ENCODE results near the gene TUBB4A. TPM values are rescaled to one million over a fixed set of nuclear protein-coding genes. Genes with fewer than 3 reads are reported as not detected.
"Not testable (repeated sequence)": the region's sequence is repeated elsewhere in the genome, so short reads cannot be mapped to it uniquely, and the experiment has no call there.

Gene TUBB4A
- total RNA-seq: 2.8 TPM
- long read RNA-seq: 0 reads

- DNase-seq (peak; percentile 63), ATAC-seq (peak; percentile 79)
- intact Hi-C loops (cut with micrococcal nuclease): no loop called here
Measured at GRCh38 chr19:6501740-6502648, at the start of gene TUBB4A. TSS of gene TUBB4A (minus strand) at chr19:6502309. CDS start at chr19:6502212, 97 bp downstream.

DNA sequence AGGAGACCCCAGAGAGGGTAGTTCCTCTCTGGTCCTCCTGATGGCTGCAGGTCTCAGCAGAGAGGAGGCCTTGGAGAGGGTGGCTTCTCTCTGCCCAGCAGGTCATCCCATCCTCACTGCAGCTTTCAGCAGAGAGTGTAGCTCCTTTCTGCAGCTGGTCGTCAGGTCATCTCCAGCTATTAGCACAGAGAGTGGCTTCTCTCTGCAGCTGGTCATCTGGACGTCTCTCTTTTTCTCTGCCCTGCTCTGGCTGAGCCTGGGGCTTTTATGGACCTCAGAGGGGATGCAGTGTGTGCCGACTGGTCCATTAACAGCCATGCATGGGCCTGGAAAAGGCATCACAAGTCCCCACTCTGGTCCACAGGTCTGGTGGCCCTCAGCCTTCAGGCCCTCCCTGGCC lies 49.0 kb upstream of the TUBB4A start:
- DNase-seq (no peak), ATAC-seq (no peak)
- intact Hi-C loops (cut with micrococcal nuclease): no loop called here

GRCh38 chr19:6550679-6551078 lies 48.6 kb upstream of the TUBB4A start:
- DNase-seq; ATAC-seq; intact Hi-C loops (cut with micrococcal nuclease): not testable (repeated sequence)

- no peak for DNase-seq
- ATAC-seq: no peak
- intact Hi-C loops (cut with micrococcal nuclease): no loop called here
Measured at GRCh38 chr19:6543866-6544347, 41.8 kb upstream of the TUBB4A start.

- intact Hi-C loops (cut with micrococcal nuclease): no loop called here
- no peak for ATAC-seq
- DNase-seq: no peak
Measured at GRCh38 chr19:6540918-6541689, 39.0 kb upstream of the TUBB4A start.

GRCh38 chr19:6539514-6539913 lies 37.4 kb upstream of the TUBB4A start:
- intact Hi-C loops (cut with micrococcal nuclease): no loop called here
- ATAC-seq (no peak), DNase-seq (no peak)

GRCh38 chr19:6535558-6536137 lies 33.5 kb upstream of the TUBB4A start:
- no peak for ATAC-seq
- DNase-seq: no peak
- intact Hi-C loops (cut with micrococcal nuclease): no loop called here

DNA sequence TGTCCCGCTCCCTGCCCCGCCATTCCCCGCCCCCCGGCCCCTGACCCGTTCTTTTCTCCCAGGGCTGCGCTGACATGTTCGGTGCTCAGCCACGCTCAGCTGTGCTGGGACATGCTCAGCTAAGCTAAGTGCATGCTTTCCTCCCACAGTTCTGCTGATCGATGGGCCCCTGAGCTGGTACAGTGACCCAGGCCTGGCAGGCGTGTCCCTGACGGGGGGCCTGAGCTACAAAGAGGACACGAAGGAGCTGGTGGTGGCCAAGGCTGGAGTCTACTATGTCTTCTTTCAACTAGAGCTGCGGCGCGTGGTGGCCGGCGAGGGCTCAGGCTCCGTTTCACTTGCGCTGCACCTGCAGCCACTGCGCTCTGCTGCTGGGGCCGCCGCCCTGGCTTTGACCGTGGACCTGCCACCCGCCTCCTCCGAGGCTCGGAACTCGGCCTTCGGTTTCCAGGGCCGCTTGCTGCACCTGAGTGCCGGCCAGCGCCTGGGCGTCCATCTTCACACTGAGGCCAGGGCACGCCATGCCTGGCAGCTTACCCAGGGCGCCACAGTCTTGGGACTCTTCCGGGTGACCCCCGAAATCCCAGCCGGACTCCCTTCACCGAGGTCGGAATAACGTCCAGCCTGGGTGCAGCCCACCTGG lies 32.5 kb upstream of the TUBB4A start:
- ATAC-seq: no peak
- intact Hi-C loops (cut with micrococcal nuclease): no loop called here
- DNase-seq: no peak

- no peak for DNase-seq
- intact Hi-C loops (cut with micrococcal nuclease): no loop called here
- ATAC-seq: no peak
Measured at GRCh38 chr19:6533746-6534418, 31.8 kb upstream of the TUBB4A start.

GRCh38 chr19:6533000-6533328 lies 30.9 kb upstream of the TUBB4A start:
- DNase-seq (no peak), ATAC-seq (no peak)
- intact Hi-C loops (cut with micrococcal nuclease): no loop called here

GRCh38 chr19:6532244-6532999 lies 30.3 kb upstream of the TUBB4A start:
- intact Hi-C loops (cut with micrococcal nuclease): no loop called here
- no peak for DNase-seq
- ATAC-seq: no peak

DNA sequence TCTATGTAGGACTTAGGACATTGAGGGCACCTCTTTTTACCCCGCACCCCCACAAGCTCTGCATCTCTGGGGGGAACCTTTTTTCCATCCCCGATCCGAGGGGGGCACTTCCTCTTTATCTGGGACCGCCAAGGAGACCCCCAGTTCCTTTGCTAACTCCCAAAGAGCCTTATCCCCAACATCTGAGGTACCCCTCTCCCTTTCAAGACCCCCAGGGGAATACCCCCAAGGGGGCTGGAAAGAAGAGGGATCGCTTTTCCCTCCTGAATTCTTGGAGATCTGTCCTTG lies 29.8 kb upstream of the TUBB4A start:
- intact Hi-C loops (cut with micrococcal nuclease): no loop called here
- ATAC-seq: no peak
- no peak for DNase-seq

GRCh38 chr19:6531163-6531955 lies 29.2 kb upstream of the TUBB4A start:
- no peak for DNase-seq
- intact Hi-C loops (cut with micrococcal nuclease): no loop called here
- ATAC-seq: no peak

DNA sequence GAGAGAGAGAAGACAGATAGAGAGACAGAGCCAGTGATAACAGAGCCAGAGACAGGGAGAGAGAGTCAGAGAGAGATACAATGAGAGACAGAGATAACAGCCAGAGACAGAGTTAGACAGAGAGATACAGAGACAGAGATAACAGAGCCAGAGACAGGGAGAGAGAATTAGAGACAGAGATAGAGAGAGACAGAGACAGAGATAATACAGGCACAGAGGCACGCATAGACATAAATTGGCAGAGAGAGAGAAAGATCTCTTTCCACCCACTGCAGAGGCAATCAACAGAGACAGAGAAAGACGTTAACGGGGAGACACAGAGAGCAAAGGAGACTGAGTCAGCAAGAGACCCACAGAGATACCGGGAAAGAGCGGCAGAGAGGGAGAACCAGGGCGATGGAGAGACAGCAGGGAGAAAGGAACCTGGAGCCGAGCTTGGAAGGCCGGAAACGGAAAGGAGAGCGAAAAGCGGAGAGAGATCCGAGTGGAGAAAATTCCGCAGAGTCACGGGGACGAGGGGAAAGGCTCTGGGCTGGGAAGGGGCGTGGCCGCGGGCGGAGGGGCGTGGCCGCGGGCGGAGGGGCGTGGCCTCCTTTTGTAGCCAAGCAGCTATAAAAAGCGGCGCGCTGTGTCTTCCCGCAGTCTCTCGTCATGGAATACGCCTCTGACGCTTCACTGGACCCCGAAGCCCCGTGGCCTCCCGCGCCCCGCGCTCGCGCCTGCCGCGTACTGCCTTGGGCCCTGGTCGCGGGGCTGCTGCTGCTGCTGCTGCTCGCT lies 28.5 kb upstream of the TUBB4A start, which contains the start of gene TNFSF9:
TNFSF9 (plus strand) TSS at position 641 of the 777 bp plus-strand sequence; CDS start at position 652, 11 bp downstream.
- ATAC-seq (peak; percentile 96), DNase-seq (peak; percentile 93)
- intact Hi-C loops (cut with micrococcal nuclease): no loop called here

DNA sequence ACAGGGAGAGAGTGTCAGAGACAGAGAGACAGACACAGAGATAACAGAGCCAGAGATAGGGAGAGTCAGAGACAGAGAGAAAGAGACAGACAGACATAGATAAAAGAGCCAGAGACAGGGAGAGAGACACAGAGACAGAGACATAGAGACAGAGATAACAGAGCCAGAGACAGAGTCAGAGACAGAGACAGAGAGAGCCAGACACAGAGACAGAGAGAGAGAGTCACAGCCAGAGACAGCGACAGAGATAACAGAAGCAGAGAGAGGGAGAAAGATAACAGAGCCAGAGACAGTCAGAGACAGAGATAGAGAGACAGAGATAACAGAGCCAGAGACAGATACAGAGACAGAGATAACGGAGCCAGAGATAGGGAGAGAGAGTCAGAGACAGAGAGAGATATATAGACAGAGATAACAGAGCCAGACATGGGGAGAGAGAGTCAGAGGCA lies 27.9 kb upstream of the TUBB4A start:
- intact Hi-C loops (cut with micrococcal nuclease): no loop called here
- no peak for DNase-seq
- ATAC-seq: no peak

DNA sequence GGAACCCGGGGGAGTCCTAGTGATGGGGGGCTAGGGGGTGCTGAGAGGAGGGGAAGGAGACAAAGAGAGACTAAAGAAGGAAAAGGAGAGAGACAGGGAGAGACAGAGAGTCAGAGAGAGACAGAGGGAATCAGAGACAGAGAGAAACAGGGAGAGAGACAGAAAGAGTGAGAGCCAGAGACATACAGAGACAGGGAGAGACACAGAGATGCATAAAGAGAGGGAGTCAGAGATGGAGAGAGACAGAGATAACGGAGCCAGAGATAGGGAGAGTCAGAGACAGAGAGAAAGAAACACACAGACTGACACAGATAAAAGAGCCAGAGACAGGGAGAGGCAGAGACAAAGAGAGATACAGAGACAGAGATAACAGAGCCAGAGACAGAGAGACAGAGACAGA lies 27.2 kb upstream of the TUBB4A start:
- DNase-seq: no peak
- ATAC-seq: no peak
- intact Hi-C loops (cut with micrococcal nuclease): no loop called here
